HG03159 (cell line): ENCODE data around the gene GULP1.
"Not testable (repeated sequence)": the region's sequence is repeated elsewhere in the genome, so short reads cannot be mapped to it uniquely, and the experiment has no call there.

Source experiments
- ATAC-seq: cut with Tn5 transposase; IDR thresholded peaks from one replicate; pipeline ENCODE4 v1.9.1; 2021; ENCODE audit warnings: mild to moderate bottlenecking, moderate library complexity; ENCODE audit not compliant: unreplicated experiment

GULP1 gene

DNA sequence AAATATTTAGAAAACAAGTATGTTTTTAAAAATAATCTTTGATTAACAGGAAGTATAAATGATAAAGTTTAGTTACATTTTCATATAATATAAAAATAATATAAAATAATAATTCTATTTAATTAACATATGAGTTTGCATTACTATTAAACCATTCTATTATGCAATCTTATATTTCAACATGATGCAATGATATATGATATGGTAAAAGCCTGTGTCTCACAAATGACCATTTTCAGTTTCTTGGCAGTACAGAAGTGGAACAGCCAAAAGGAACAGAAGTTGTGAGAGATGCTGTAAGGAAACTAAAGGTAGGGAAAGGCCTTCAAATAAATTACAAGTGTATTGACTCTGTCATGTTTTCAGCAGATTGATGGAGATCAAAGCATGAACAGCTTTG, 230.8 kb downstream of the GULP1 start:
- ATAC-seq = no peak

DNA sequence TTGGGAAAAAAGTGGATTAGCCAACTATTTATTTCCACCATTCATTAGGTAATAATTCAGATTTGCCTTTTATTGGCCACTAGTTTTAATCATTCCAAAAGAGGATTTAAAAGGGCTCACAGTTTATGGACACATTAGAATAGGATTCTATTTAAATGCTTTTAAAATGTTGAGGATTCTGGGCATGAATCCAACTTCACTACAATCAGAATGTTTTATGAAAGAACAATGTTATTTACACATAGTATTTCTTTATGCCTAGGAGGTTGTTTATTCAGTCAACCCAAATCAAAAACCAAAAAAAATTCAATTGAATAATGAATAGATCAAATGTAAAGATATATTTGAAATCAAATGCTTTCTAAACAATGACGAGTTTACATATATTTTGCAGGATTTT, 232.2 kb downstream of the GULP1 start:
- no peak for ATAC-seq

DNA sequence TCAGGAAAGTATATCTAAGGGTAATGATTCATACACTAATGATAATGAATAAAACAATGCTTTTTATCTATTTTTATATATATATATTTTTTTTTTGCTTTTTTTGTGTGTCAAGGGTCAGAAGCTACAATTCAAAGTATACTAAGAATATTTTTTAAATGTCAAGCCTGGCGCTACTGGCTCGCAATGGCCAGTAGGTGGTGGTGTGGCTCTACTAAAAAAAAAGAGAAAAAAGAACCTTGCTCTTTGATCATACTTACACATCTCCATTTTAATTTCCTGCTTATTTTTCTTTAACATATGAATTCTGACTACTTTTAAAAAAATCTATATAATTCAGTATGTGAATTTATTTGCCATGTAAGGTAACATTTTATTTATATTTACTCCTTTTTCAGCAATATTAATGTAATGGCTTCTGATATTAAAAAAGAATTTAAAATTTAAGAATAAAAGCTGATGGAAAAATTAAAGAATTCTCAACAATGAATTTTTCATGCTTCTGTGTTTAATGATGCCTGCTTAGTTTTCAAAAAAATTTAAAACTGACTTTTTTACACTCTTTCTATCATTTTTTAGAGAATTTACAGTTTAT, 232.9 kb downstream of the GULP1 start:
- ATAC-seq = peak; percentile 88

DNA sequence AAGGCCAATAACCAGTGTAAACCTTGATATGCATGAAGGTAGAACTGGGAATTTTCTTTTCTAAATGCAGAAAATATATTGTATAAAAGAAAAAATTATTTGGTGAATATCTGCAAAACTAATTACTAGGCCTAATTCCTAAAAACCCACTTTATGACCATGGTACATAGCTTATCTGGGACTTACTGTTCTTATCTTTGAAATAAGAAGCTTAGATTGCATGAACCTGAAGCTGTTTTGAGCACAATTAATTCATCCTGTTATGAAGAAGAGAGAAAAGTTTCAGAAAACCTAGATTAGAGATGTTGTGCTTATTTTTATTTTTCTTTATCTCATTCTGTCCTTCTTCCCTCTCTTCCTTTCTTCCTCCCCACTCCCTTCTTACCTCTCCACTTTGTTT, 235.0 kb downstream of the GULP1 start:
- no peak for ATAC-seq

DNA sequence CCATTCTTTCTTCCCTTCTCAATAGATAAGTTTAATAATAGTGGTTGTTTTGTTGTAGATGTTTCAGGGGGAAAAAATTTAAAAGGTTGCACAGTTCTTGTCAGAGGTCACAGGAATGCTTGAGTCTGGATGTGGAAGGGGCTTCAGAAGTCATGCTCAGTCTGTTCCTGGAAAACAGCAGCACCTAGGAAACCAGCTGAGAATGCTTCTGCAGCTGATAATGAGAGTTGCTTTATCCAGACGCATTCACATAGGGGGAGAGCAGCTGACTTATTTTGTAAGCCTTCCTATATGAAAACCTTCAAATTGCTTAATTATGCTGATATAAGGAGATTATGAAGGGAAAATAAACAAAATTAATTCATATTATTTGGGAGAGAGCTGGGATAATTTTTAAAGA, 235.5 kb downstream of the GULP1 start:
- ATAC-seq = no peak

DNA sequence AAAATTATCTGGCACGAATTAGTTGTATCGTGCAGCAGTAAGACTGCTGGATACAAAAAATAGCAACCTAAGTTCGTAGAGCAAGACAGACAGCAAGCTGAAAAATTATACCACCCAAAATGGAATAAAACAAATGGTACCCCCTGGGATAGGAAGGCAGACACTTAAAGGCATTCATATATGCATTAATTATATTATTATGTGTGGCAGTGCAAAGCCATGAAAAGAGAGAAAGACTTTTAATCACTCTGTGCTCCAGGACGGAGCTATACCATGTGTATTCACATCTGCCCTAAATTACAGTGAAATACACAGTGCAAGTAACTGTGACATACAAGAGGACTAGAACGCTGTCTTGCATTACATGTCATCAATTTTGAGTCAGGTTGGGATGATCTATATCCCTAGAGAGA, 235.9 kb downstream of the GULP1 start:
- ATAC-seq = no peak

DNA sequence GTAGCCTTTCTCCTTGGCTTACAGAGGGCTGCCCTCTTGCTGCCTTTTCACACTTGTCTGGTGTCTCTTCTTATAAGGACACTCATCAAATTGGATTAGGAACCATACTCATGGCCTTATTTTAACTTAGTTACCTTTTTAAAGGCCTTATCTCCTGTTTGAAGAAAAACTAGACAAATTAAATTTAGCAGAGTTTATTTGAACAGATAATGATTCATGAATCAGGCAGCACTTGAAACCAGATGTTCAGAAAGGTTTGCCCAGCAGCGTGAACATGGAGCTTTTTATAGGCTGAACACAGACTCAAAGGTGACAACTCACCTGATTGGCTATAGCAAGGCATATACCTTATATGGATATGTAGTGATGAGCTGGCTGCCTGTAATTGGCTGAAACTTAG, 238.0 kb downstream of the GULP1 start:
- ATAC-seq = no peak

DNA sequence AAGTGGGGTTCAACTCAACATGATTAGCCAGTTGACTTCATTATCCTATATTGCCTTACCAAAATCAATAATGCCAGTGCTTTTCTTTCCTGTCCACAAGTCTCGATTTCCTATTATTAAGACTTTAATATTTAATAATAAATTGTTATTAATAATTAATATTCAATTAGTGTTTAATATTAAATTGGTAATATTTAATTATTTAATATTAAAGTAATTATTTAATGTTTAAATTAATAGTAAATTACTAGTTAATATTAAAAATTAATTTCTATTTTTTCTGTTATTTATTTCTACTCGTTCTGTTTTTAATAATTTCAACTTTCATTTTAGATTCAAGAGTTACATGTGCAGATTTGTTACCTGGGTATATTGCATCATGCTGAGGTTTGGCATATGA, 243.2 kb downstream of the GULP1 start:
- no peak for ATAC-seq

DNA sequence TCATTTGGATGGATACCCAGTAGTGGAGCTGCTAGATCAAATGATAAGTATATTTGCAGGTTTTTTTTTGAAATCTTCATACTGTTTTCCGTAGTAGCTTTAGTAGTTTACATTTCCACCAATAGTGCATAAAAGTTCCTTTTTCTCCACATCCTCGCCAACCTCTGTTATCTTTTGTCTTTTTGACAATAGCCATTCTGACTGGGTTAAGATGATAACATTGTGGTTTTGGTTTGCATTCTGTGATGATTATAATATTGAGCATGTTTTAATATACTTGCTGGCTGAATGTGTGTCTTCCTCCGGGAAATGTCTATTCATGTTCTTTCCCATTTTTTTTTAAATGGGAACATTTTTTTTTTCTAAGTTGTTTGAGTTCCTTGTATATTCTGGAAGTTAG, 260.0 kb downstream of the GULP1 start:
- no peak for ATAC-seq

DNA sequence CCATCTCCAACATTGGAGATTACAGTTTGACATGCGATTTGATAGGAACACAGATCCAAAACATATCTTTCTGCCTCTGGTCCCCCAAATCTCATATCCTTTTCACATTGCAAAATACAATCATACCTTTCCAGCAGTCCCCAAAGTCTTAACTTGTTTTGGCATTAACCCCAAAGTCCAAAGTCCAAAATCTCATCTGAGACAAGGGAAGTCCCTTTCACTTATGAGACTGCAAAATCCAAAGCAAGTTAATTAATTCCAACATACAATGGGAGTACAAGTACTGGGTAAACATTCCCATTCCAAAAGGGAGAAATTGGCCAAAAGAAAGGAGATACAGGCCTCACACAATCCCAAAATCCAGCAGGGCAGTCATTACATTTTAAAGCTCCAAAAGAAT, 265.4 kb downstream of the GULP1 start:
- no peak for ATAC-seq

DNA sequence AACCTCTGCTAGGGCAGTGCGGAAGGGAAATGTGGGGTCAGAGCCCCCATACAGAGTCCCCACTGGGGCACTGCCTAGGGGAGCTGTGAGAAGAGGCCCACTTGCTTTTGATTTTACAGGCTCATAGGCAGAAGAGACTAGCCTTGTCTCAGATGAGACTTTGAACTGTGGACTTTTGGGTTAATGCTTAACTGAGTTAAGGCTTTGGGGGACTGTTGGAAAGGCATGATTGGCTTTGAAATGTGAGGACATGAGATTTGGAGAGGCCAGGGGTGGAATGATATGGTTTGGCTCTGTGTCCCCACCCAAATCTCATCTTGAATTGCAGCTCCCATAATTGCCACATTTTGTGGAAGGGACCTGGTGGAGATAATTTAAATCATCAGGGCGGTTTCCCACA, 267.8 kb downstream of the GULP1 start:
- ATAC-seq = not testable (repeated sequence)

DNA sequence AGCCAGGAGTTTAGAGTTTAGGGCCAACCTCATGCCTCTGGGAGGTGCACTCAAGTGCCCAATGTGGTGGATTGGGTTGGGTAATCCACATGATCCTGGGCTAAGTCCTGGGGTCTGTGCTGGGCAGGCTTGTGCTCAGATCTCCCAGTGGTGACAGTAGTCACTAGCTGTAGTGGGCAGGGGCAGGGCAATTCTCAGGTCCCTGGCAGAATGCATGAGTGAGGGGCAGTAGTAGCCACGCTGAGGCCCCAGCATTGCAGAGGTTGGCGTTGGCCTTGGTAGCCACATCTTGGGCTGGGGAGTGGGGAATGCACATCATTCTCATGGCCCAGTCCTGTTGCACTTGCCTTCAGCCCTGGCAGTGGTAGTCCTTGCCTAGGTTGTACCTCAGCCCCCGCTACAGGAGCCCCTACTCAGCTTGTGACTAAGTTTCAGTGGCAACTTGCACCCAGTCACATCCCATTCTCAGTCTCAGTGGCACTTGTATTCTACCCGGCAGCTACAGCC, 269.9 kb downstream of the GULP1 start:
- ATAC-seq = no peak

DNA sequence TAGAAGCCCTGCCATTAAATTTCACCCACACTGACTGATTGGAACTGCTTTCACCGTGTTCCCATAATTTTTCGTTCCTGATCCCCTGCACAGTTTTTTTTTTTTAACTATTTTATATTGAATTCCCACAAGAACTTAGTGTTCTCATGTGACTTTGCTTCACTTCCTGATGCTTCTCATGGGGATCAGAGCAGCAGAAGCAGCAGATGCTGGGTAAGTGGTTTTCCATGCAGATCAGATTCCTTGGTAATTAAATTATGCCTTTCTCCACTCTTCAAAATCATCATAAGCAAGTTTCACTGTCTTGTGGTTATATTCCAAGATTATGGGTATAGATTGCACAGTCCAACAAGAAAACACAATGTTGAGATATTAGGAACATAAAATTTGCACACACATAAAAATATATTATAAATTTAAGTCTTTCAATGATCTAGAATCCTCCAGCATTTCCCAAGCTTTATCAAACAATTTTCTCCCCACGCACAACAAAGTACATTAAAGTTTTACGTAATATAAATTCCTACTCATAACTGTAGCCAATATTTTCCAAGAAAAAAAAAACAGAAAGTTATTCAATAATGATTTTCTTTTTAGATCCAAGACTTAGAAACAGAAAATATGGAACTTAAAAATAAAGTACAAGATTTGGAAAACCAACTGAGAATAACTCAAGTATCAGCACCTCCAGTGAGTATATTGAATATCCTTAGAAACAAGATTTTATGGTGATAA, 277.9 kb downstream of the GULP1 start:
- ATAC-seq = no peak

DNA sequence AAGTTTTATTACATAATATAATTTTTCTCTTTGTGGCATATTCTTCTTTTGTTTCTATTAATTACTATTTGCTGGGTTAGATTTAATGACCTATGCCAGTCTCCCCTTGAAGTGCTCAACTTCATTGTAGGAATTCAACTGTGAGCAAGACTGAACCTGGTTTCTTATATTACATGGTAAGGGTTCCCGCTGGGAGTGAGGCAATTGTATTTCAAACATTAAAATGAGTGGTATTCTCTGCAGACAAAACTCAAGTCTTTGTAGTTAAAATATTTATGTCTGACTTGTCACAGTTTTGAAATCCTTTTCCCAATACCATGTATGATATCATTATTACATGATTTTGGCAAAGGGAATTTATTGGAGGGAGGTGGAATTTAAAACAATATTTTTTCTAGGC, 278.7 kb downstream of the GULP1 start:
- no peak for ATAC-seq

DNA sequence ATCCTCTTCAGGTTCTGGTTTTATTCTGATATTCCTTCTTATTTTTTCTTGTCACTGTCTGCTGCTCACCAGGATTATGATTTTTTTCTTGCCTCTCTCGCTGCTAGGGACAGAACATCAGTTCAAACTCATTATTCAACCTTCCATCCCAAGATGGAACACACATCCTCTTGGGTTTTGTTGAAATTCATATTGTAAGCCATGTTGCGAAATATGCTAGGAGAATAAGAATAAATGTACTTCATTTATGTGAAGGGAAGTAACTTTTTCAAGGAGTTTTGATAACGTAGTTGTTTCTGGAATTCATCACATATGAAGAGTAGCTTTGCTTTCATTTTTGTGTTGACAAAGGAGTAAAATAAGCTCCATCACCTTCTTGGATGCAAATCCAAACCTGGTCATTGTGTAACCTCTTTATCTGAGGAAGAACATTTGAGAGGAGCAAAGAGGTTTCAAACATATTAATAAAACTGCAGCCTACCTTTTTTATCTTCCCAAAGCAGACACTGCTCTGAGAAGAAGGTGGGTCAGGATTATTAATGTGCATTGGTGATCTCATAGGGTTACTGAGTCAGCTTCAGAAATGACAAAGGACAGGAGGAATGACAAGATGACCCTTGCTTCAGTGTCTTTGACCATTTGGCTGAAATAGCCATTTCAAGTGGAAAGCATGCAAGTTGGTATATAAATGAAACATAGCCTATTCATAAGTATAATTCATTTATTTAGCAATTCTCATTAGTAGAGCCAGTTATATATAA, 280.0 kb downstream of the GULP1 start:
- no peak for ATAC-seq

DNA sequence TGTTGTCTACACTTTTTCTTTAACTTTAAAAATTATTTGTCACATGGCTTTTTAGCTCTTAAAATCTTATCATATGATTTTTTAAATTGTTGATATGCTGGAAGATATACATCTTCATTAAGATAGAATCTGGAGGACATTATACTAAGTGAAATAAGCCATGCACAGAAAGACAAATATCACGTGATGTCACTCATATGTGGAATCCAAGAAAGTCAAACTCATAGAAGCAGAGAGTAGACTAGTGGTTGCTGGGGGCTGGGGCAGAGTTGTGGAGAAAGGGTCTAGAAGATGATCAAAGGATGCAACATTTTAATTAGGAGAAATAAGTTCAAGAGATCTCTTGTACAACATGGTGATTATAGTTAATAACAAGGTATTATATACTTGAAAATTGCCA, 280.9 kb downstream of the GULP1 start:
- ATAC-seq = no peak

DNA sequence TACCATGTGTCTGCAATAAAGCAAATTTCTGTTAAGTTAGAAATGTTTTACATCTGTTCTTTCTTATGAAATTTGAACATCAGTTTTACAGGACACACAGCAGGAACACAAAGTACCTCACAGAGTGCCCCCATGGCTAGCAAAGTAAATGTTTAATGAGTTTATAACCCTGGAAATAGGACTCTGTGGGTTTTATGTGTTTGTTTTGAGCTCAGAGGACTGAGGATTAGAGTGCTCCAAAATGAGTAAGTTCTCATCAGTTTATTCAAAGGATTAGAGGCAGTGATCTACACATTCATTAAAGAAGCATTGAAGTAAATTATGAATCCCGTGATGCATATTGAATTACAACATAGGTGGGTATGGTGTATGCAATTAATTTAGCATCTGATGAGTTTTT, 281.8 kb downstream of the GULP1 start:
- ATAC-seq = no peak

DNA sequence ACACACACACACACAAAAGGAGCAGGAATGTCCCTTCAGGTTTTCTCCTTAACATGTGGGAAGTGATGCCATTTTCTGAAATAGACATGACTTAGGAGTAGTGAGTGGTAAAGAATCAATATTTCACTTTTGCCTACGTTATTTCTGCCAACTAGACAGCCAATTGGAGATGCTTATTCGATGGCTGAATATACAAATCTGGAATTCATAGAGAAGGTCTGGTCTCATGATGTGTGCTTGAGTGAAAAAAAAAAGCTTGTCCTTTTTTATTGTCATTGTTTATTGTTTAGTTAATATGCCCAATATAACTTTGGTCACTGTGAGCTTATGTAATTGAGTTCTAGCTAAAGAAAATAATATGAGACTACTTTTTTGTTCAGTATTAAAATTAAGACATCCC, 284.3 kb downstream of the GULP1 start:
- no peak for ATAC-seq

DNA sequence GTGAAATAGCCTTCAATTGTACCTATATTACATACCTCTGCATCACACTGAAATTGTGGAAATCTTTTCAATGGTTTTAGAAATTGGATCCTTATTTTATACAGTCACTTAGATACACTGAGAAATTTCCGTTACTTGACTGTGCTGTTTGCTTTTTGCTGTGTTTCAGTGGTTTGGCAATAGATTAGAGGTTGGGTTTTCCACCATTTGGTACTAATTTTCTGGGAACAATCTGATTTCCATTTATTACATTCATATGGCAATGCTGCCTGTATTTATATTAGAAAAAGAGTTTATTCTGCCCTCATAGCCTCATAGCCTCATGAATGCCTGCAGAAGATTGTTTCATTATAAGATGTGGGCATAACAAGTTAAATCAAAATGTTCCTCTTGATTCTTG, 285.0 kb downstream of the GULP1 start:
- no peak for ATAC-seq

DNA sequence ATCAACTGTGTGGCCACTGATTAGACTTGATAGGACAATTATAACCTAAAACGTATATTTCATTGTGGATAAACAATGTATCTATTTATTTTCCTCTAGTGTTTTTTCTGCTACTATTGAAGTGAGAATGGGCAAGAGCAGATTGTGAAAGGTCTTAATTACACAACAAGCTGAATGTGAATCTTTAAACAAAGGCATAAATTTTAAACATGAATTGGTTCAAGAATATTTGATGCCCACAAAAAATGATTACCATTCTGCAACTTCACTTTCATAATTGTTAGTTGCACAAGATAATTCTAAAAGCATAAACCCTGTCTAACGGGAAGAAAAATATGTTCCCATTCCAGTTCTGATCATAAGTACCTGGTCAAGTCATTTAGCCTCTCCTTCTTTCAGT, 285.6 kb downstream of the GULP1 start:
- ATAC-seq = no peak

DNA sequence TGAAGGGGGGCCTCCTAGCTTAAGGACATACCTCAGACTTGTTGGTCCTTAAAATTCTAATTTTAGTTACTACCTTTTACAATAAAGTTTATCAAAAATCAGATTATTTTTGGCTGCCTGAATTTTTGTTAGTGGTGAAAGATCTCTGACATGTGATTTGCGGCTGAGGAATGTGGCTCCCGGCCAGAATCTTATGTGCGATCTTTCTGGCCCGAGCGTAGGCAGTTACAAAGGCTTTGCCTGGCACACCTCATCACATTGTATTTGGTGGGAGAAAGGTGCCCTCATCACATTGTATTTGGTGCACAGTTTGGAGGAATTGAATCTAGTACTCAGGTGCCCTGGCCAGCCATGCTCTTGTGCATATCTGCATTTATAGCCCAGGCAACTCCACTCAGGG, 289.1 kb downstream of the GULP1 start:
- no peak for ATAC-seq

DNA sequence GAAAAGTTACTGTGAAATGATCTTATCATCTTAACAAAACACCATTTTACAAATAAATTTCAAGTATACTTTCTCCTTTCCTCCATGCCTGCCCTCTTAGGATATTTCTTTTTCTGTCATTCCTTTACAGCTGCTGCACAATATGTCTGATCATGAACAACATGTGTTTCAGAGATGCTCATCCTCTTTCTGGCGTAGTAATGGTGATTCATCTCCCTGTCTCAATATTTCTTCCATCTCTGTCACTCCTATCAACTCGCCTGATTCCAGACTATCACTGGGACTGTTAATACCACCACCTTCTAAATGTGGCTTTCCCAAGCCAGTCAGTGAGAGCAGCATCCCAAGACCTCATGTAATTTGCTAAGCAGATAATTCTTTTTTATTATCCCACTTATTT, 290.5 kb downstream of the GULP1 start:
- ATAC-seq = no peak
